CD4-positive, alpha-beta T cell treated with Interleukin-17A for 4 hours (primary cell): ENCODE measurements around the gene IMPA2.
"Not testable (repeated sequence)": the region's sequence is repeated elsewhere in the genome, so short reads cannot be mapped to it uniquely, and the experiment has no call there.

Experiments
- DNase-seq: peaks from one replicate; pipeline ENCODE4 v3.0.0-alpha.2; 2020; ENCODE audit warnings: mixed read lengths

Gene IMPA2

GRCh38 chr18:12030670-12031069 is 49.4 kb downstream of the IMPA2 start:
- no peak for DNase-seq

- no peak for DNase-seq
Measured at GRCh38 chr18:12031181-12031580, 49.9 kb downstream of the IMPA2 start.

GRCh38 chr18:12031846-12032245 is 50.5 kb downstream of the IMPA2 start:
- no peak for DNase-seq

- DNase-seq, result no peak
Measured at GRCh38 chr18:12032786-12033642, 51.7 kb downstream of the IMPA2 start.

- no peak for DNase-seq
Measured at GRCh38 chr18:12033643-12034025, 52.3 kb downstream of the IMPA2 start.

- DNase-seq, result no peak
Measured at GRCh38 chr18:12034241-12035100, 53.2 kb downstream of the IMPA2 start.

GRCh38 chr18:12035481-12035880 is 54.2 kb downstream of the IMPA2 start:
- DNase-seq, result no peak

GRCh38 chr18:12036201-12036751 is 55.0 kb downstream of the IMPA2 start:
- DNase-seq, result no peak

GRCh38 chr18:12038082-12038638 is 56.9 kb downstream of the IMPA2 start:
- peak; percentile 14 for DNase-seq

GRCh38 chr18:12038639-12039539 is 57.6 kb downstream of the IMPA2 start:
- DNase-seq, result peak; percentile 81

GRCh38 chr18:12039540-12039930 is 58.2 kb downstream of the IMPA2 start:
- DNase-seq, result not testable (repeated sequence)

- no peak for DNase-seq
Measured at GRCh38 chr18:12041561-12041960, 60.3 kb downstream of the IMPA2 start.

GRCh38 chr18:12043811-12044210 is 62.5 kb downstream of the IMPA2 start:
- no peak for DNase-seq

- no peak for DNase-seq
Measured at GRCh38 chr18:12044591-12044990, 63.3 kb downstream of the IMPA2 start.

GRCh38 chr18:12046046-12046750 is 64.9 kb downstream of the IMPA2 start:
- no peak for DNase-seq

GRCh38 chr18:12046751-12047335 is 65.5 kb downstream of the IMPA2 start:
- DNase-seq, result no peak

- no peak for DNase-seq
Measured at GRCh38 chr18:12048010-12048826, 66.9 kb downstream of the IMPA2 start.

- no peak for DNase-seq
Measured at GRCh38 chr18:12048827-12049175, 67.5 kb downstream of the IMPA2 start.

GRCh38 chr18:12049978-12050811 is 68.9 kb downstream of the IMPA2 start:
- DNase-seq, result no peak
